ENCODE results near the gene ZBTB24. TPM values are rescaled to one million over a fixed set of nuclear protein-coding genes. Genes with fewer than 3 reads are reported as not detected.

Gene ZBTB24
- total RNA-seq, 4 donors from 2014 or later = 6.5 to 9.6 (median 8.0) TPM

GRCh38 chr6:109475625-109476024, 7.4 kb downstream of the ZBTB24 start:
- no peak overlapping the region for H3K4me3 ChIP-seq
- no peak for TF ChIP-seq POLR2A (IDR thresholded peaks at IDR 0.05)
- no peak for TF ChIP-seq EP300 (IDR thresholded peaks at IDR 0.05)
- TF ChIP-seq, protein P1, sequence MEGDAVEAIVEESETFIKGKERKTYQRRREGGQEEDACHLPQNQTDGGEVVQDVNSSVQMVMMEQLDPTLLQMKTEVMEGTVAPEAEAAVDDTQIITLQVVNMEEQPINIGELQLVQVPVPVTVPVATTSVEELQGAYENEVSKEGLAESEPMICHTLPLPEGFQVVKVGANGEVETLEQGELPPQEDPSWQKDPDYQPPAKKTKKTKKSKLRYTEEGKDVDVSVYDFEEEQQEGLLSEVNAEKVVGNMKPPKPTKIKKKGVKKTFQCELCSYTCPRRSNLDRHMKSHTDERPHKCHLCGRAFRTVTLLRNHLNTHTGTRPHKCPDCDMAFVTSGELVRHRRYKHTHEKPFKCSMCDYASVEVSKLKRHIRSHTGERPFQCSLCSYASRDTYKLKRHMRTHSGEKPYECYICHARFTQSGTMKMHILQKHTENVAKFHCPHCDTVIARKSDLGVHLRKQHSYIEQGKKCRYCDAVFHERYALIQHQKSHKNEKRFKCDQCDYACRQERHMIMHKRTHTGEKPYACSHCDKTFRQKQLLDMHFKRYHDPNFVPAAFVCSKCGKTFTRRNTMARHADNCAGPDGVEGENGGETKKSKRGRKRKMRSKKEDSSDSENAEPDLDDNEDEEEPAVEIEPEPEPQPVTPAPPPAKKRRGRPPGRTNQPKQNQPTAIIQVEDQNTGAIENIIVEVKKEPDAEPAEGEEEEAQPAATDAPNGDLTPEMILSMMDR (IDR thresholded peaks at IDR 0.05) = no peak
- no peak overlapping the region for H3K27ac ChIP-seq
- peaks cover 2 to 49% (median 20%) of the 10 kb centered on the region in 4 donors for H3K4me1 ChIP-seq
- peaks cover 0 to 77% (median 12%) of the 10 kb centered on the region in 3 donors for H3K36me3 ChIP-seq
- no peaks in the 10 kb centered on the region for H3K27me3 ChIP-seq
- no peak for DNase-seq (ENCODE audit: low spot score in 2 of 2)
- H3K9me3 ChIP-seq = no peaks in the 10 kb centered on the region
- 96% methylated on average over 2 of the region's 2 CpGs for WGBS, 2 donors

- 95 to 97% methylated on average over 4 of the region's 4 CpGs for WGBS, 2 donors
- Histone ChIP-seq H3K4me1 (peaks cover 0 to 43% (median 15%) of the 10 kb centered on the region in 4 donors), H3K4me3 (no peak overlapping the region), H3K27me3 (no peaks in the 10 kb centered on the region), H3K27ac (no peak overlapping the region), H3K9me3 (no peaks in the 10 kb centered on the region), H3K36me3 (peaks cover 0 to 80% (median 15%) of the 10 kb centered on the region in 3 donors)
- DNase-seq (ENCODE audit: low spot score in 2 of 2) = no peak
- TF ChIP-seq POLR2A (IDR thresholded peaks at IDR 0.05) (no peak), EP300 (IDR thresholded peaks at IDR 0.05) (no peak)
- TF ChIP-seq, protein P1 (IDR thresholded peaks at IDR 0.05) = no peak
Measured at GRCh38 chr6:109474995-109475394, 8.0 kb downstream of the ZBTB24 start.

DNA sequence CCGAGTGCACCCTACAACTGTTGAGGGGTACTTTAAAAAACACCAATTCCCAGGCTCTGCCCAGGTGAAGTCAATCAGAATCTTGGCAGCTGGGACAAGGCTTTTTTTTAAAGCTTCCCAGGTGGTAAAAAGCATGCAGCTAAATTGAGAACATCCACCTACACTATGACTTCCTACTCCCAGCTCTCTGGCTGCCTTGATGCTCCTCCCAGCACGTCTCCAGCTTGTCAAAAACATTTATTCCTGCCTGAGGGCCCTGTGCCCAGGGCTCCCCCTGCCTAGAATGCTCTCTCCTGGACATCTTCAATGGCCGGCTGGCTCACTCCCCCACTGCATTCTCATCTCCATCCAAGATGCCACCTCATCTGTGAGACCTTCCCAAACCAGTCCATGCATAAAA, 9.9 kb downstream of the ZBTB24 start:
- H3K36me3 ChIP-seq = peaks cover 0 to 95% (median 15%) of the 10 kb centered on the region in 3 donors
- no peak overlapping the region for H3K4me3 ChIP-seq
- WGBS, 2 donors = 95 to 97% methylated on average over 3 of the region's 3 CpGs
- H3K9me3 ChIP-seq = no peaks in the 10 kb centered on the region
- no peak for DNase-seq (ENCODE audit: low spot score in 2 of 2)
- no peaks in the 10 kb centered on the region for H3K27me3 ChIP-seq
- no peak overlapping the region for H3K27ac ChIP-seq
- no peak for TF ChIP-seq POLR2A (IDR thresholded peaks at IDR 0.05)
- no peak for TF ChIP-seq EP300 (IDR thresholded peaks at IDR 0.05)
- TF ChIP-seq, protein P1 (IDR thresholded peaks at IDR 0.05) = no peak
- peaks cover 0 to 24% (median 7%) of the 10 kb centered on the region in 4 donors for H3K4me1 ChIP-seq

DNA sequence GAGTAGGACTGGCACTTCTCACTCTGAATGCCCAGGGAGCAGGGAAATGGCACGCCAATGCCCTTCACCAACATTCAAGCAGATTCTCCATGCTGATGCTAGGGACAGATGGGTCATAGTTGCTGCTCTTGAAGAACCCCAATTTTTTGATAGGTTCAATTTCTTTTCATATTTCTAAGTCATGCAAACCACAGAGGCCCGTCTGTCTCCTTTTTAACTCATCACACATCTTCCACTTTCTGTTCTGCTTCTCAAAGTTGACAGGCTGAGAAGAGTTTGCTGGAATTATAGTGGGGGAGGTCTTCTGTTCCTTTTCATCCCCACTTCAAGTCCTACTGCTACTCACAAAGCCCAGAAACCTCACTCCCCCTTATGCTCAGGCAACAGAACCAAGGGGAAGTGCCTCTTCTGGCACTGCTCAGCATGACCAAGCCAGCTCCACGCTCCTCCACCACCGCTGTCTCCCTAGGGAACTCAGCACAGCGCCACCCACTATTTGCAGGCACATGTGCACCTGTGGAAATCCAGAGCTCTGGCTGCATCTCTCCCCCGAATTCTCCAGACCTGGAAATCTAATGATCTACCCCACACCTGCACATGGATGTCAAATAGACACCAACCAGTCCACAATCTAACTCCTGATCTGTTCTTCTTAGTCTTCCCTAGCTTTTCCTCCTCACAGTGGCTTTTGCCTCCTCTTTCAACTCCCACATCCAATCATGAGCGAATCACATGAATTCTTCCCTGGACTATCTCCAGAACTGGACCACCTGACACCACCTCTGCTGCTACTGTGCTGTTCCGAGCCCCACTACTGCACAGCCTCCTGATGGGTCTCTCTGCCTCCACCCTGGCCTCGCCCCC, 10.7 kb downstream of the ZBTB24 start:
- Histone ChIP-seq H3K4me3 (no peak overlapping the region), H3K9me3 (no peaks in the 10 kb centered on the region), H3K36me3 (peaks cover 0 to 96% (median 15%) of the 10 kb centered on the region in 3 donors), H3K27me3 (no peaks in the 10 kb centered on the region), H3K4me1 (peaks cover 0 to 16% (median 3%) of the 10 kb centered on the region in 4 donors), H3K27ac (no peak overlapping the region)
- DNase-seq (ENCODE audit: low spot score in 2 of 2) = no peak
- TF ChIP-seq, protein P1 (IDR thresholded peaks at IDR 0.05) = no peak
- TF ChIP-seq EP300 (IDR thresholded peaks at IDR 0.05) (no peak), POLR2A (IDR thresholded peaks at IDR 0.05) (no peak)
- whole genome bisulfite sequencing, 2 donors = 89 to 90% methylated on average over 9 of the region's 9 CpGs

- TF ChIP-seq POLR2A (IDR thresholded peaks at IDR 0.05) (no peak), EP300 (IDR thresholded peaks at IDR 0.05) (no peak)
- TF ChIP-seq, protein P1 (IDR thresholded peaks at IDR 0.05) = no peak
- peaks cover 0 to 95% (median 15%) of the 10 kb centered on the region in 3 donors for H3K36me3 ChIP-seq
- no peak for DNase-seq (ENCODE audit: low spot score in 2 of 2)
- no peaks in the 10 kb centered on the region for H3K27me3 ChIP-seq
- peaks cover 0 to 5% (median 2%) of the 10 kb centered on the region in 4 donors for H3K4me1 ChIP-seq
- 87 to 96% methylated on average over 5 of the region's 5 CpGs for WGBS, 2 donors
- no peak overlapping the region for H3K27ac ChIP-seq
- H3K9me3 ChIP-seq = no peaks in the 10 kb centered on the region
- no peak overlapping the region for H3K4me3 ChIP-seq
Measured at GRCh38 chr6:109471105-109471810, 11.8 kb downstream of the ZBTB24 start.
